ENCODE data around the gene SBK3.
"Not testable (repeated sequence)": the region's sequence is repeated elsewhere in the genome, so short reads cannot be mapped to it uniquely, and the experiment has no call there.

Gene SBK3

GRCh38 chr19:55578031-55578760 is 32.9 kb upstream of the SBK3 start:
- no peak for DNase-seq (ENCODE audit: low read depth in 1 of 2, low spot score in 1 of 2)

- no peak for DNase-seq (ENCODE audit: low read depth in 1 of 2, low spot score in 1 of 2)
Measured at GRCh38 chr19:55576746-55577145, 31.4 kb upstream of the SBK3 start.

- not testable (repeated sequence) for DNase-seq (ENCODE audit: low read depth in 1 of 2, low spot score in 1 of 2)
Measured at GRCh38 chr19:55573929-55574328, 28.6 kb upstream of the SBK3 start.

GRCh38 chr19:55569477-55569876 is 24.1 kb upstream of the SBK3 start:
- not testable (repeated sequence) for DNase-seq (ENCODE audit: low read depth in 1 of 2, low spot score in 1 of 2)

- no peak for DNase-seq (ENCODE audit: low read depth in 1 of 2, low spot score in 1 of 2)
Measured at GRCh38 chr19:55567708-55568328, 22.5 kb upstream of the SBK3 start.

- DNase-seq (ENCODE audit: low read depth in 1 of 2, low spot score in 1 of 2): no peak
Measured at GRCh38 chr19:55566823-55567222, 21.5 kb upstream of the SBK3 start.

GRCh38 chr19:55563261-55563690 is 17.9 kb upstream of the SBK3 start:
- no peak for DNase-seq (ENCODE audit: low read depth in 1 of 2, low spot score in 1 of 2)

GRCh38 chr19:55559684-55560083 is 14.3 kb upstream of the SBK3 start:
- DNase-seq (ENCODE audit: low read depth in 1 of 2, low spot score in 1 of 2): no peak

GRCh38 chr19:55554741-55555152 is 9.4 kb upstream of the SBK3 start:
- DNase-seq (ENCODE audit: low read depth in 1 of 2, low spot score in 1 of 2): no peak

GRCh38 chr19:55554302-55554701 is 9.0 kb upstream of the SBK3 start:
- DNase-seq (ENCODE audit: low read depth in 1 of 2, low spot score in 1 of 2): no peak

- no peak for DNase-seq (ENCODE audit: low read depth in 1 of 2, low spot score in 1 of 2)
Measured at GRCh38 chr19:55553217-55554182, 8.2 kb upstream of the SBK3 start.

GRCh38 chr19:55552620-55553019 is 7.3 kb upstream of the SBK3 start:
- DNase-seq (ENCODE audit: low read depth in 1 of 2, low spot score in 1 of 2): no peak

- DNase-seq (ENCODE audit: low read depth in 1 of 2, low spot score in 1 of 2): no peak
Measured at GRCh38 chr19:55552206-55552605, 6.9 kb upstream of the SBK3 start.

GRCh38 chr19:55550321-55550650 is 4.9 kb upstream of the SBK3 start:
- no peak for DNase-seq (ENCODE audit: low read depth in 1 of 2, low spot score in 1 of 2)

GRCh38 chr19:55549500-55550320 is 4.4 kb upstream of the SBK3 start:
- no peak for DNase-seq (ENCODE audit: low read depth in 1 of 2, low spot score in 1 of 2)

GRCh38 chr19:55546822-55547614 is 1.7 kb upstream of the SBK3 start:
- DNase-seq (ENCODE audit: low read depth in 1 of 2, low spot score in 1 of 2): no peak

- no peak for DNase-seq (ENCODE audit: low read depth in 1 of 2, low spot score in 1 of 2)
Measured at GRCh38 chr19:55546011-55546410, 668 bp upstream of the SBK3 start.

GRCh38 chr19:55544776-55545439 is 435 bp downstream of the SBK3 start:
- no peak for DNase-seq (ENCODE audit: low read depth in 1 of 2, low spot score in 1 of 2)

GRCh38 chr19:55544014-55544413 is 1.3 kb downstream of the SBK3 start:
- no peak for DNase-seq (ENCODE audit: low read depth in 1 of 2, low spot score in 1 of 2)

GRCh38 chr19:55543567-55543966 is 1.8 kb downstream of the SBK3 start:
- DNase-seq (ENCODE audit: low read depth in 1 of 2, low spot score in 1 of 2): no peak

All from activated T-helper 1 cell treated with anti-CD3 and anti-CD28 coated beads, Interleukin-2, amount 50 U/mL, for 16 hours (primary cell).